K562 (cell line): ENCODE data around the gene LSM4. TPM values are rescaled to one million over a fixed set of nuclear protein-coding genes. Genes with fewer than 3 reads are reported as not detected.

Experiments used
- CHD4 ChIP-seq: fragments of 200-600 bp; sonication (generic); IDR thresholded peaks from 3 replicates; pipeline ENCODE4 v1.6.1; 2012; ENCODE audit warnings: low read depth, mild to moderate bottlenecking, mixed read lengths, low read length, inconsistent platforms; ENCODE audit not compliant: insufficient read depth, insufficient replicate concordance, poor library complexity, severe bottlenecking
- ETV5 ChIP-seq: sonication (generic); formaldehyde crosslinking; IDR thresholded peaks from 2 replicates; pipeline ENCODE4 v1.4.0; 2020; ENCODE audit warnings: low read depth, mild to moderate bottlenecking, missing genetic modification reagents
- FOXK2 ChIP-seq, 2 experiments: fragments of 450-650 bp; IDR thresholded peaks in 1 of 2; conservative IDR thresholded peaks in 1 of 2; 2 replicates each; pipeline ENCODE4 v1.6.1; 2016; ENCODE audit warnings: low read depth in 2 of 2, mild to moderate bottlenecking in 1 of 2
- HLTF ChIP-seq: fragments of 450-650 bp; IDR thresholded peaks from 2 replicates; pipeline ENCODE4 v1.6.1; 2016
- RBM14 ChIP-seq: fragments of 200-400 bp; formaldehyde crosslinking; IDR thresholded peaks from 2 replicates; pipeline ENCODE4 v1.6.1; 2018; ENCODE audit warnings: low read depth, mild to moderate bottlenecking, low read length, moderate library complexity, borderline replicate concordance; ENCODE audit not compliant: insufficient read depth
- TRIM28 ChIP-seq: fragments of 450-650 bp; IDR thresholded peaks from 2 replicates; pipeline ENCODE4 v1.6.1; 2017
- ZNF253 ChIP-seq: fragments of 250-450 bp; sonication (Bioruptor Pico); conservative IDR thresholded peaks from 2 replicates; pipeline ENCODE4 v1.6.1; 2021; ENCODE audit warnings: mild to moderate bottlenecking
- ZNF644 ChIP-seq: fragments of 200-800 bp; sonication (Bioruptor generic); IDR thresholded peaks from 2 replicates; pipeline ENCODE4 v1.6.1; 2016; ENCODE audit warnings: low read depth, missing genetic modification characterization, missing compliant biosample characterization
- polyA plus RNA-seq, 8 experiments: library from polyadenylated mRNA; depleted of rRNA in 4 of 8; stranded (reverse) in 5 of 8; unstranded in 3 of 8; fragments of >200 nt; fragmentation: Nextera tagmentation in 2 of 8; fragmentation: Illumina TruSeq in 1 of 8; extraction: Ambion mirVana in 2 of 8; extraction: Trizol in 1 of 8; gene quantifications; 2 replicates each; pipeline versions ENCODE4 v1.2.1 to v1.2.3, GENCODE V29; 2011 to 2014; ENCODE audit warnings: inconsistent platforms in 1 of 8, missing spikeins in 1 of 8
- total RNA-seq, 7 experiments: library from RNA; depleted of rRNA in 6 of 7; stranded (reverse); fragments of >200 nt in 6 of 7; fragmentation: Illumina TruSeq in 2 of 7; extraction: Trizol in 2 of 7; gene quantifications; 2 replicates each; pipeline versions ENCODE4 v1.2.1 to v1.2.3, GENCODE V29; 2011 to 2021; ENCODE audit warnings: low replicate concordance in 1 of 7
- TF ChIP-seq, protein P1 (sequence below): fragments of 250-450 bp; sonication (Bioruptor Pico); IDR thresholded peaks from 2 replicates; pipeline ENCODE4 v1.5.0; 2020; ENCODE audit warnings: mild to moderate bottlenecking
- TF ChIP-seq, protein P2 (sequence below): IDR thresholded peaks from 3 replicates; pipeline ENCODE4 v1.6.1; 2011; ENCODE audit warnings: borderline replicate concordance, mild to moderate bottlenecking; ENCODE audit not compliant: insufficient read length, insufficient read depth
- TF ChIP-seq, protein P3 (sequence below): fragments of 450-650 bp; IDR thresholded peaks from 2 replicates; pipeline ENCODE4 v1.6.1; 2016
- TF ChIP-seq, protein P4 (sequence below): fragments of 450-650 bp; IDR thresholded peaks from 2 replicates; pipeline ENCODE4 v1.6.1; 2016; ENCODE audit warnings: antibody characterized with exemption
- TF ChIP-seq, protein P5 (sequence below): fragments of 250-450 bp; sonication (Bioruptor Pico); IDR thresholded peaks from 2 replicates; pipeline ENCODE4 v1.8.0; 2022; ENCODE audit warnings: inconsistent platforms
- TF ChIP-seq, protein P6 (sequence below): fragments of 450-650 bp; IDR thresholded peaks from 2 replicates; pipeline ENCODE4 v1.6.1; 2017; ENCODE audit warnings: antibody characterized with exemption, mild to moderate bottlenecking
- TF ChIP-seq, protein P7 (sequence below), 2 experiments: fragments of 250-450 bp in 1 of 2; fragments of 450-650 bp in 1 of 2; sonication (Bioruptor Pico) in 1 of 2; IDR thresholded peaks; 2 replicates each; pipeline versions ENCODE4 v1.6.1 to v1.8.0; 2016 to 2021; ENCODE audit warnings: mild to moderate bottlenecking in 2 of 2, moderate library complexity in 2 of 2, missing compliant biosample characterization in 1 of 2, missing genetic modification characterization in 1 of 2

The LSM4 gene
- total and polyA plus RNA-seq, 9 of the 15 experiments (the other 6 are each of a cell fraction or from before 2014, with no cell fraction given): 11.9 to 763 (median 202) TPM

DNA sequence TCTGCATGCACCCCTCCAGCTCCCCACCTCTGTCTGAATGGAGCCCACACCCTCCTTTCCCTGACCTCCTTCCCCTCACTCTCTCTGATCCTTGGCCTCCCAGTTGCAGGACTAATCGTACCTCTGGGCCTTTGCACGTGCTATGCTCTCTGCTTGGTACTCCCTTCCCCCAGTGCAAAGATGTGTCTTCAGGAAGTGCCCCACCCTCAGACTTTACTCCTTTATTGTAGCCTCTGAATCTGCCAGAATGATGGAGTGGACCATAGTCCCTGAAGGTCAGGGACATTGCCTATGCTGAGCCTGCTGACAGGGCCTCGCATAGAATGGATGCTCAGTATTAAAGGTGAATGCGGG is 40.1 kb downstream of the LSM4 start (continued):
- TF ChIP-seq, protein P1, sequence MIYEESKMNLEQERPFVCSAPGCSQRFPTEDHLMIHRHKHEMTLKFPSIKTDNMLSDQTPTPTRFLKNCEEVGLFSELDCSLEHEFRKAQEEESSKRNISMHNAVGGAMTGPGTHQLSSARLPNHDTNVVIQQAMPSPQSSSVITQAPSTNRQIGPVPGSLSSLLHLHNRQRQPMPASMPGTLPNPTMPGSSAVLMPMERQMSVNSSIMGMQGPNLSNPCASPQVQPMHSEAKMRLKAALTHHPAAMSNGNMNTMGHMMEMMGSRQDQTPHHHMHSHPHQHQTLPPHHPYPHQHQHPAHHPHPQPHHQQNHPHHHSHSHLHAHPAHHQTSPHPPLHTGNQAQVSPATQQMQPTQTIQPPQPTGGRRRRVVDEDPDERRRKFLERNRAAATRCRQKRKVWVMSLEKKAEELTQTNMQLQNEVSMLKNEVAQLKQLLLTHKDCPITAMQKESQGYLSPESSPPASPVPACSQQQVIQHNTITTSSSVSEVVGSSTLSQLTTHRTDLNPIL (CRISPR knock-in tag): 0 out of 2 replicates have a peak, but pooled peaks have one; percentile 38
- TF ChIP-seq HLTF (no peak), CHD4 (no peak), ETV5 (no peak), ZNF644 (no peak), RBM14 (no peak), TRIM28 (0 out of 2 replicates have a peak, but pooled peaks have one; percentile 7), FOXK2 (conservative IDR thresholded peaks at IDR 0.05 in 1 of 2, IDR thresholded peaks at IDR 0.05 in 1 of 2; ENCODE audit: low read depth in 2 of 2) (0 out of 4 replicates have a peak, but pooled peaks of 1 of the 2 experiments have one; percentile 30), ZNF253 (CRISPR knock-in tag) (no peak)
- TF ChIP-seq, protein P2, sequence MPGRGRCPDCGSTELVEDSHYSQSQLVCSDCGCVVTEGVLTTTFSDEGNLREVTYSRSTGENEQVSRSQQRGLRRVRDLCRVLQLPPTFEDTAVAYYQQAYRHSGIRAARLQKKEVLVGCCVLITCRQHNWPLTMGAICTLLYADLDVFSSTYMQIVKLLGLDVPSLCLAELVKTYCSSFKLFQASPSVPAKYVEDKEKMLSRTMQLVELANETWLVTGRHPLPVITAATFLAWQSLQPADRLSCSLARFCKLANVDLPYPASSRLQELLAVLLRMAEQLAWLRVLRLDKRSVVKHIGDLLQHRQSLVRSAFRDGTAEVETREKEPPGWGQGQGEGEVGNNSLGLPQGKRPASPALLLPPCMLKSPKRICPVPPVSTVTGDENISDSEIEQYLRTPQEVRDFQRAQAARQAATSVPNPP: no peak
- TF ChIP-seq, protein P3, sequence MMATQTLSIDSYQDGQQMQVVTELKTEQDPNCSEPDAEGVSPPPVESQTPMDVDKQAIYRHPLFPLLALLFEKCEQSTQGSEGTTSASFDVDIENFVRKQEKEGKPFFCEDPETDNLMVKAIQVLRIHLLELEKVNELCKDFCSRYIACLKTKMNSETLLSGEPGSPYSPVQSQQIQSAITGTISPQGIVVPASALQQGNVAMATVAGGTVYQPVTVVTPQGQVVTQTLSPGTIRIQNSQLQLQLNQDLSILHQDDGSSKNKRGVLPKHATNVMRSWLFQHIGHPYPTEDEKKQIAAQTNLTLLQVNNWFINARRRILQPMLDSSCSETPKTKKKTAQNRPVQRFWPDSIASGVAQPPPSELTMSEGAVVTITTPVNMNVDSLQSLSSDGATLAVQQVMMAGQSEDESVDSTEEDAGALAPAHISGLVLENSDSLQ: peak; percentile 35; the same call in 1 of the 2 replicates
- TF ChIP-seq, protein P4, sequence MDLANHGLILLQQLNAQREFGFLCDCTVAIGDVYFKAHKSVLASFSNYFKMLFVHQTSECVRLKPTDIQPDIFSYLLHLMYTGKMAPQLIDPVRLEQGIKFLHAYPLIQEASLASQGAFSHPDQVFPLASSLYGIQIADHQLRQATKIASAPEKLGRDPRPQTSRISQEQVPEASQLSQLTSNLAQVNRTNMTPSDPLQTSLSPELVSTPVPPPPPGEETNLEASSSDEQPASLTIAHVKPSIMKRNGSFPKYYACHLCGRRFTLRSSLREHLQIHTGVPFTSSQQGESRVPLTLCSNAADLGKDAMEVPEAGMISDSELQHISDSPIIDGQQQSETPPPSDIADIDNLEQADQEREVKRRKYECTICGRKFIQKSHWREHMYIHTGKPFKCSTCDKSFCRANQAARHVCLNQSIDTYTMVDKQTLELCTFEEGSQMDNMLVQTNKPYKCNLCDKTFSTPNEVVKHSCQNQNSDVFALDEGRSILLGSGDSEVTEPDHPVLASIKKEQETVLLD: peak; percentile 68
- TF ChIP-seq, protein P5, sequence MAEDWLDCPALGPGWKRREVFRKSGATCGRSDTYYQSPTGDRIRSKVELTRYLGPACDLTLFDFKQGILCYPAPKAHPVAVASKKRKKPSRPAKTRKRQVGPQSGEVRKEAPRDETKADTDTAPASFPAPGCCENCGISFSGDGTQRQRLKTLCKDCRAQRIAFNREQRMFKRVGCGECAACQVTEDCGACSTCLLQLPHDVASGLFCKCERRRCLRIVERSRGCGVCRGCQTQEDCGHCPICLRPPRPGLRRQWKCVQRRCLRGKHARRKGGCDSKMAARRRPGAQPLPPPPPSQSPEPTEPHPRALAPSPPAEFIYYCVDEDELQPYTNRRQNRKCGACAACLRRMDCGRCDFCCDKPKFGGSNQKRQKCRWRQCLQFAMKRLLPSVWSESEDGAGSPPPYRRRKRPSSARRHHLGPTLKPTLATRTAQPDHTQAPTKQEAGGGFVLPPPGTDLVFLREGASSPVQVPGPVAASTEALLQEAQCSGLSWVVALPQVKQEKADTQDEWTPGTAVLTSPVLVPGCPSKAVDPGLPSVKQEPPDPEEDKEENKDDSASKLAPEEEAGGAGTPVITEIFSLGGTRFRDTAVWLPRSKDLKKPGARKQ (CRISPR knock-in tag): no peak
- TF ChIP-seq, protein P6, sequence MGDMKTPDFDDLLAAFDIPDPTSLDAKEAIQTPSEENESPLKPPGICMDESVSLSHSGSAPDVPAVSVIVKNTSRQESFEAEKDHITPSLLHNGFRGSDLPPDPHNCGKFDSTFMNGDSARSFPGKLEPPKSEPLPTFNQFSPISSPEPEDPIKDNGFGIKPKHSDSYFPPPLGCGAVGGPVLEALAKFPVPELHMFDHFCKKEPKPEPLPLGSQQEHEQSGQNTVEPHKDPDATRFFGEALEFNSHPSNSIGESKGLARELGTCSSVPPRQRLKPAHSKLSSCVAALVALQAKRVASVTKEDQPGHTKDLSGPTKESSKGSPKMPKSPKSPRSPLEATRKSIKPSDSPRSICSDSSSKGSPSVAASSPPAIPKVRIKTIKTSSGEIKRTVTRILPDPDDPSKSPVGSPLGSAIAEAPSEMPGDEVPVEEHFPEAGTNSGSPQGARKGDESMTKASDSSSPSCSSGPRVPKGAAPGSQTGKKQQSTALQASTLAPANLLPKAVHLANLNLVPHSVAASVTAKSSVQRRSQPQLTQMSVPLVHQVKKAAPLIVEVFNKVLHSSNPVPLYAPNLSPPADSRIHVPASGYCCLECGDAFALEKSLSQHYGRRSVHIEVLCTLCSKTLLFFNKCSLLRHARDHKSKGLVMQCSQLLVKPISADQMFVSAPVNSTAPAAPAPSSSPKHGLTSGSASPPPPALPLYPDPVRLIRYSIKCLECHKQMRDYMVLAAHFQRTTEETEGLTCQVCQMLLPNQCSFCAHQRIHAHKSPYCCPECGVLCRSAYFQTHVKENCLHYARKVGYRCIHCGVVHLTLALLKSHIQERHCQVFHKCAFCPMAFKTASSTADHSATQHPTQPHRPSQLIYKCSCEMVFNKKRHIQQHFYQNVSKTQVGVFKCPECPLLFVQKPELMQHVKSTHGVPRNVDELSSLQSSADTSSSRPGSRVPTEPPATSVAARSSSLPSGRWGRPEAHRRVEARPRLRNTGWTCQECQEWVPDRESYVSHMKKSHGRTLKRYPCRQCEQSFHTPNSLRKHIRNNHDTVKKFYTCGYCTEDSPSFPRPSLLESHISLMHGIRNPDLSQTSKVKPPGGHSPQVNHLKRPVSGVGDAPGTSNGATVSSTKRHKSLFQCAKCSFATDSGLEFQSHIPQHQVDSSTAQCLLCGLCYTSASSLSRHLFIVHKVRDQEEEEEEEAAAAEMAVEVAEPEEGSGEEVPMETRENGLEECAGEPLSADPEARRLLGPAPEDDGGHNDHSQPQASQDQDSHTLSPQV: peak; percentile 86
- TF ChIP-seq, protein P7, sequence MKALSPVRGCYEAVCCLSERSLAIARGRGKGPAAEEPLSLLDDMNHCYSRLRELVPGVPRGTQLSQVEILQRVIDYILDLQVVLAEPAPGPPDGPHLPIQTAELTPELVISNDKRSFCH (CRISPR knock-in tag; IDR thresholded peaks at IDR 0.05): no peak
- TF ChIP-seq, protein P7 (tag; IDR thresholded peaks at IDR 0.05): 0 out of 2 replicates have a peak, but pooled peaks have one; percentile 22
